HG02798 (cell line): Measurements from ENCODE around the gene STAG2.

Source experiments
- ATAC-seq: cut with Tn5 transposase; IDR thresholded peaks from one replicate; pipeline ENCODE4 v1.9.1; 2021; ENCODE audit warnings: mild to moderate bottlenecking; ENCODE audit not compliant: unreplicated experiment, poor library complexity

STAG2 gene

DNA sequence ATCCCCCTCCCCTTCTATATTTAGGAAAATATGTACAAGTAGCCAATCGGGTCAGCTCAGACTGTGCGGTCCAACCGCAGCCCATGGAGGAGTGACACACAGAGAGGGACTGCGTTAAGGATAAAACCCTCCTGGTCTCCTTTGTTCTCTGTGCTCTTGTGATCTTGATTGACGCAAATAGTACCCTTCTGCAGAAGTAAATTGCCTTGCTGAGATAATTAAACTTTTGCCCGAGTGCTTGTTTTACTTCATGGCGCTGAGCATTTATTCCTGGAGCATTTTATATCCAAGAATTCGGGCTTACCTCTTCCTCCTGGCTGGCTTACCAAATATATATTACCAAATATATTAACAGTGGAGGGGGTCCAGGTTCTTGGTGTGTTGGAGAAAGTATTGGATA lies 184.2 kb downstream of the STAG2 start:
- ATAC-seq, result no peak

GRCh38 chrX:124151195-124151594 lies 189.7 kb downstream of the STAG2 start:
- ATAC-seq, result no peak
